ENCODE data around the gene COQ8B. TPM values are rescaled to one million over a fixed set of nuclear protein-coding genes. Genes with fewer than 3 reads are reported as not detected.

The COQ8B gene
- total RNA-seq, 1 donor from 2014 or later = 27.7 TPM

- H3K4me1 ChIP-seq = peaks cover 5% of the 10 kb centered on the region
- H3K9me3 ChIP-seq (ENCODE audit: low read depth) = no peaks in the 10 kb centered on the region
- no peaks in the 10 kb centered on the region for H3K36me3 ChIP-seq
- peak overlapping the region; percentile 91 for H3K4me3 Mint-ChIP-seq
- H3K27ac ChIP-seq = no peak overlapping the region
- peak overlapping the region; percentile 93 for H3K4me2 ChIP-seq
- TF ChIP-seq EZH2 (IDR thresholded peaks at IDR 0.05) = no peak
- no peak for TF ChIP-seq CTCF (IDR thresholded peaks at IDR 0.05)
- TF ChIP-seq EZH2phosphoT487 (IDR thresholded peaks at IDR 0.05) = no peak
- peak overlapping the region; percentile 75 for H3K27ac Mint-ChIP-seq
- H3K9ac ChIP-seq = no peak overlapping the region
- peak overlapping the region; percentile 76 for H3K4me3 ChIP-seq
- H3K27me3 Mint-ChIP-seq (ENCODE audit: insufficient read depth, low read depth) = peaks cover 4% of the 10 kb centered on the region
- peak; percentile 97 for DNase-seq (ENCODE audit: low spot score)
- H3K9me3 Mint-ChIP-seq = no peaks in the 10 kb centered on the region
- H3K4me1 Mint-ChIP-seq = peaks cover 8% of the 10 kb centered on the region
- no peaks in the 10 kb centered on the region for H3K27me3 ChIP-seq
- peak overlapping the region; percentile 94 for H2AFZ ChIP-seq (replicated peaks)
- H3K36me3 Mint-ChIP-seq = peaks cover 13% of the 10 kb centered on the region
- peaks cover 13% of the 10 kb centered on the region for H3F3A ChIP-seq (ENCODE audit: low read depth)
- H4K20me1 ChIP-seq (ENCODE audit: low read depth) = peaks cover 17% of the 10 kb centered on the region
- peaks cover 20% of the 10 kb centered on the region for H3K79me2 ChIP-seq (ENCODE audit: low read depth)
Measured at GRCh38 chr19:40690693-40691420, 25.8 kb downstream of the COQ8B start.

- DNase-seq (ENCODE audit: low spot score) = no peak
- Histone ChIP-seq H3K9me3 (ENCODE audit: low read depth) (no peaks in the 10 kb centered on the region), H3K27ac (no peak within 1 kb of the TSS), H2AFZ (replicated peaks) (peak within 1 kb of the TSS; percentile 94), H3F3A (ENCODE audit: low read depth) (peaks cover 13% of the 10 kb centered on the region), H3K79me2 (ENCODE audit: low read depth) (peaks cover 20% of the 10 kb centered on the region), H3K36me3 (no peaks in the 10 kb centered on the region), H4K20me1 (ENCODE audit: low read depth) (peaks cover 17% of the 10 kb centered on the region), H3K9ac (peak within 1 kb of the TSS; percentile 38), H3K4me2 (peak within 1 kb of the TSS; percentile 95), H3K4me3 (peak within 1 kb of the TSS; percentile 76), H3K4me1 (peaks cover 5% of the 10 kb centered on the region), H3K27me3 (no peaks in the 10 kb centered on the region)
- Mint-ChIP-seq H3K4me3 (peak within 1 kb of the TSS; percentile 91), H3K36me3 (peaks cover 20% of the 10 kb centered on the region), H3K4me1 (peaks cover 8% of the 10 kb centered on the region), H3K9me3 (no peaks in the 10 kb centered on the region), H3K27me3 (ENCODE audit: insufficient read depth, low read depth) (peaks cover 4% of the 10 kb centered on the region), H3K27ac (peak within 1 kb of the TSS; percentile 75)
- TF ChIP-seq EZH2 (IDR thresholded peaks at IDR 0.05) = no peak
- TF ChIP-seq EZH2phosphoT487 (IDR thresholded peaks at IDR 0.05) = no peak
- TF ChIP-seq CTCF (IDR thresholded peaks at IDR 0.05) = no peak
Measured at GRCh38 chr19:40690050-40690692, 26.5 kb downstream of the COQ8B start, which contains the start of gene NUMBL. TSS of gene NUMBL (minus strand) at chr19:40690651. CDS start at chr19:40690483, 168 bp downstream.

DNA sequence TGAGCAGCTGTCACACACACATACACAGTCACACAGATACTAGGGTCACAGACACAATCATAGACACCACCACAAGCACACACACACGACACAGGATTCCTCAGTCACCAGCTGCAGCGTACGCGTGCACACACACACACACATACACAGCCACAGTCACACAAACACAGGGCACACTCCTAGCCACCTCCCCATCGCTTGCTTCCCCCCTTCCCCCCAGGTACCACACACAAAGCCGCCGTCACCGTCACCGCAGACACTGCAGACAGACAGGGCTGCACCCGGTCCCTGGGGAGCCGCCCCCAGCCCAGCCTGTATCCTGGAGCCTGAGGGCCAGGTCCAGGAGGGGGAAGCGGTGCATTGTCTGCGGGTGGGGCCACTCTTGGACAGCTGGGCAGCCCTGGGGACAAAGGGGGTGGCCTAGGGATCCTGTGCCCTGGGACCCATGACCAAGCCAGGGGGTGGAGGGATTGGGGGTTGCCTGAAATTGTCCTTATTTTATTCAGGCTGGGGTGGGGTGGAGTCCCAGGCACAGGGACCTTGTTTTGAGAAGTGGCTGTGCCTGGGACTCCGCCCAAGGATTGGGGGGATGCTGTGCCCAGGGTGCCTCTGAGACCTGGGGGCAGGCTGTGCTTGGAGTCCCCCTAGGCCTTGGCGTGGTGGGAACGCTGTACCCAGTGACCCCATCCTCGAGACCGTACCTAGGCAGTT is 27.2 kb downstream of the COQ8B start:
- peaks cover 21% of the 10 kb centered on the region for H3K36me3 Mint-ChIP-seq
- H3K36me3 ChIP-seq = no peaks in the 10 kb centered on the region
- no peak overlapping the region for H3K27ac ChIP-seq
- H3K9me3 Mint-ChIP-seq = no peaks in the 10 kb centered on the region
- H3K4me1 Mint-ChIP-seq = peaks cover 8% of the 10 kb centered on the region
- H4K20me1 ChIP-seq (ENCODE audit: low read depth) = peaks cover 17% of the 10 kb centered on the region
- peak overlapping the region; percentile 38 for H3K9ac ChIP-seq
- TF ChIP-seq EZH2 (IDR thresholded peaks at IDR 0.05) (no peak), EZH2phosphoT487 (IDR thresholded peaks at IDR 0.05) (no peak), CTCF (IDR thresholded peaks at IDR 0.05) (no peak)
- DNase-seq (ENCODE audit: low spot score) = peak; percentile 51
- peaks cover 13% of the 10 kb centered on the region for H3F3A ChIP-seq (ENCODE audit: low read depth)
- H3K27me3 ChIP-seq = no peaks in the 10 kb centered on the region
- H3K4me1 ChIP-seq = peaks cover 5% of the 10 kb centered on the region
- H3K4me3 ChIP-seq = peak overlapping the region; percentile 76
- no peak overlapping the region for H3K27ac Mint-ChIP-seq
- H3K79me2 ChIP-seq (ENCODE audit: low read depth) = peaks cover 20% of the 10 kb centered on the region
- no peak overlapping the region for H3K4me3 Mint-ChIP-seq
- no peaks in the 10 kb centered on the region for H3K9me3 ChIP-seq (ENCODE audit: low read depth)
- H3K4me2 ChIP-seq = peak overlapping the region; percentile 95
- no peak overlapping the region for H2AFZ ChIP-seq (replicated peaks)
- peaks cover 4% of the 10 kb centered on the region for H3K27me3 Mint-ChIP-seq (ENCODE audit: insufficient read depth, low read depth)

Data from neural progenitor cell (in vitro differentiated cells).